ENCODE results near the gene TCF21.

DNA sequence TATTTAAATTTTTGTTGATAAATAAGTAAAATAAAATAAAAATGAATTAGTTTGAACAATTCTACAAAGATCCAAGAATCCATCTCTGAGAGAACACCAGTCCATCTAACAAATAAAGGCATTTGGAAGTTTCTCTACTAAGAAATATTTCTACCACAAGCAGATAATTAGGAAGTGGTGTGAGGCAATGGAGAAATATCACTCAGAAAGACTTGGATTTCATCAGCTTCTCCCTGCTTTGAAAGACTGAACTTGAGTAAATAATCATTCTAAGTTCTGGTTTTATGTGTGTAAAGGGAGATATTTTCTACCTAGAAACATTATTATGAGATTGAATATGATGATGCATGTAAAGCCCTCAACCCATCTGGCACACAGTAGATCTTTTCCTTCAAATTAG lies 17.8 kb upstream of the TCF21 start:
- TF ChIP-seq CTCF (conservative IDR thresholded peaks at IDR 0.05; ENCODE audit: low read depth, low read length) (no peak), EZH2 (IDR thresholded peaks at IDR 0.05; ENCODE audit: borderline replicate concordance, low read depth, low read length, poor library complexity, severe bottlenecking) (no peak)

Data from A673 (cell line).